HG03066 (cell line): ENCODE results near the gene RNF212B.

Experiments used
- ATAC-seq: cut with Tn5 transposase; IDR thresholded peaks from one replicate; pipeline ENCODE4 v1.9.1; 2021; ENCODE audit warnings: low read depth; ENCODE audit not compliant: unreplicated experiment

Gene RNF212B

GRCh38 chr14:23286902-23287479, 49.3 kb downstream of the RNF212B start:
- ATAC-seq, result no peak

GRCh38 chr14:23294734-23295561, 57.2 kb downstream of the RNF212B start:
- no peak for ATAC-seq

- no peak for ATAC-seq
These were observed 58.5 kb downstream of the RNF212B start for GRCh38 chr14:23296012-23296777.

- ATAC-seq, result no peak
These were observed 59.4 kb downstream of the RNF212B start for GRCh38 chr14:23297096-23297495.

GRCh38 chr14:23297611-23298277, 60.0 kb downstream of the RNF212B start:
- no peak for ATAC-seq

GRCh38 chr14:23299211-23299957, 61.6 kb downstream of the RNF212B start:
- no peak for ATAC-seq

- ATAC-seq, result no peak
These were observed 62.4 kb downstream of the RNF212B start for GRCh38 chr14:23299986-23300686.

- ATAC-seq, result no peak
These were observed 63.0 kb downstream of the RNF212B start for GRCh38 chr14:23300687-23301223.

- ATAC-seq, result peak; percentile 74
These were observed 63.7 kb downstream of the RNF212B start for GRCh38 chr14:23301288-23301968.

GRCh38 chr14:23301969-23302289, 64.2 kb downstream of the RNF212B start:
- peak; percentile 8 for ATAC-seq

GRCh38 chr14:23302290-23303225, 64.8 kb downstream of the RNF212B start, which contains the start of gene PPP1R3E:
Gene PPP1R3E (minus strand): TSS chr14:23302859. CDS start chr14:23302576, 283 bp downstream.
- ATAC-seq, result peak; percentile 32

- ATAC-seq, result no peak
These were observed 68.8 kb downstream of the RNF212B start, which contains the start of gene BCL2L2 for GRCh38 chr14:23306412-23307145. Gene BCL2L2 (plus strand): TSS chr14:23306833. CDS start chr14:23307768, 935 bp downstream.

GRCh38 chr14:23307146-23307530, 69.4 kb downstream of the RNF212B start:
- no peak for ATAC-seq

GRCh38 chr14:23307687-23308644, 70.2 kb downstream of the RNF212B start:
- no peak for ATAC-seq

- ATAC-seq, result no peak
These were observed 71.1 kb downstream of the RNF212B start for GRCh38 chr14:23308721-23309445.
